HPDE6-E6E7 (cell line): Measurements from ENCODE around the gene C11orf54.

Source experiments
- DNase-seq: peaks from one replicate; pipeline ENCODE4 v3.0.0; 2011; ENCODE audit warnings: missing footprints; ENCODE audit errors: extremely low spot score

C11orf54 gene

GRCh38 chr11:93741094-93741881 lies at the start of gene C11orf54, which contains the start of gene TAF1D:
C11orf54 (plus strand) TSS chr11:93741672; CDS start chr11:93747394, 5,722 bp downstream.
TAF1D (minus strand) TSS chr11:93741495; CDS start chr11:93739304, 2,191 bp downstream.
- peak; percentile 82 for DNase-seq

DNA sequence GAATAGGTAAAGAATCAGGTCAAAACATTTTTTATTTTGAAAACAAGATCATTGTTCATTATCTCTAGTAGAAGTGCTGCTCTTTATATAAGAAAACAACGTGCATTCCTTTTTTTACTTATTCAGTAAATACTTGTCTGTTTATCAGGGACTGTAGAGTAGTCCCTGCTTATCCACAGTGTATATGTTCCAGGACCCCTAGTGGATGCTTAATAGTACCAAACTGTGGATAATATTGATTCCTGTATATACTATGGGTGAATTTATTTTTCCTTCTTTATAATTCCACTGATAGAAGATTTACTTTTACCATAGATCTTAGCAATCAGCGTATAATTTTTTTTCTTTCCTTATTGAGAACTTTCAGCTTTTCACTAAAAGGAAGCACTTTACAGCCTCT lies 47.4 kb upstream of the C11orf54 start:
- no peak for DNase-seq

DNA sequence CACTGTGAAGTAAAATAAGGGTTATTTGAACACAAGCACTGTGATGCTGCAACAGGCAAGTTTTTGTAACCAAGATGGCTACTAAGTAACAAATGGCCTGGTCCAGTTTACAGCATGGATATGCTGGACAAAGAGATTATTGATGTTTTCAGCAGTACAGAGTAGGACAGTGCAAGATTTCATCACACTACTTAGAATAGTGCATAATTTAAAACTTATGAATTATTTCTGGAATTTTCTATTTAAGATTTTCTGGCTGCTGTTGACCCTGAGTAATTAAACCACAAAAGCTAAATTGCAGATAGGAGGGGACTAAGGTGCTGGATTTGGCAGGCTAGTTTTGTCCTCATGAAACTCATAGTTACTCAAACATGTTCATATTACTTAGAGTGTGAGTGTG lies 46.9 kb upstream of the C11orf54 start:
- DNase-seq = no peak

DNA sequence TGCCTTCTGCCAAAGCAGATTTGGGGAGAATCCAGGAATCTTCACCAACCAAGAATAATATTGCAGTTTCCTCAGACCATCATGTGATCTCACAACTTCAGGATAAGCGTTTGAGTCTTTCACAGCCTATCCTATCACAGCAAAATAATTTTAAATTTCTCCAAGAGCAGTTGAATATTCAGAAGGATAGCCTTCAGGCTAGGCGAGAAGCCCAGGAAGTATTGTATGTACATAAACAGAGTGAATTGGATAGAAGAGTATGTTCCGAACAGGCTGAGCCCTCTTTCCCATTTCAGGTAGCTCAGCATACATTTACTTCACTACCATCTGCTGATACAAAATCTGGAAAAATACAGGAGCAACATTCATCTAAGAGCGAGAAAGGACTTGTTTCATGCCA lies 43.9 kb upstream of the C11orf54 start:
- DNase-seq = no peak

- no peak for DNase-seq
Measured at GRCh38 chr11:93700830-93701229, 40.6 kb upstream of the C11orf54 start.

DNA sequence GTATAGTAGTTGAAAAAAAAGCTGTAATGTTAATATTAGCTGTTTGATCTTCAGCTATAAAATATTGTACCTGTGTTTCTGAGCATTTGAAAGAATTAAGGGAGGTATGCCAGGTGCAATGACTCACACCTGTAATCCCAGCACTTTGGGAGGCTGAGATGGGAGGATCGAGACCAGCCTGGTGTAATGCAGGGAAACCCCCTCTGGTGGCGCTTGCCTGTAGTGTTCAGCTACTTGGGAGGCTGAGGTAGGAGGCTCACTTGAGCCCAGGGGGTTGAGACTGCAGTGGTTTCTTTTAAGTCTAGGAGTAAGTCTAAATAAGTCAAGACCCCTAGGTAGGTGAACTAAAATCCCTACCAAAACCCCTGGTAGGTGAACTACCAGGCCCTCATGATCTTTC lies 37.2 kb upstream of the C11orf54 start:
- no peak for DNase-seq

GRCh38 chr11:93710239-93710638 lies 31.2 kb upstream of the C11orf54 start:
- DNase-seq = no peak

DNA sequence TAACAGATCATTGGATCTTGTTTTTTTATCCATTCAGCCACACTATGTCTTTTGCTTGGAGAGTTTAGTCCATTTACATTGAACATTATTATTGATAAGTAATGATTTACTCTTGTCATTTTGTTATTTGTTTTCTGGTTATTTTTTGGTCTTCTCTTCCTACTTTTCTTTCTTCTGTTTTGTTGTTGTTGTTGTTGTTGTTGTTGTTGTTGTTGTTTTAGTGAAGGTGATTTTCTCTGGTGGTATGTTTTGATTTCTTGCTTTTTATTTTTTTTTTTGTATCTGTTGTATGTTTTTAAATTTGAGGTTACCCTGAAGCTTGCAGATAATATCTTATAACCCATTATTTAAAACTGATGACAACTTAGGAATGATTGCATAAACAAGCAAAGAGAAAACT lies 28.8 kb upstream of the C11orf54 start:
- no peak for DNase-seq

- DNase-seq = no peak
Measured at GRCh38 chr11:93715797-93716396, 25.6 kb upstream of the C11orf54 start.

DNA sequence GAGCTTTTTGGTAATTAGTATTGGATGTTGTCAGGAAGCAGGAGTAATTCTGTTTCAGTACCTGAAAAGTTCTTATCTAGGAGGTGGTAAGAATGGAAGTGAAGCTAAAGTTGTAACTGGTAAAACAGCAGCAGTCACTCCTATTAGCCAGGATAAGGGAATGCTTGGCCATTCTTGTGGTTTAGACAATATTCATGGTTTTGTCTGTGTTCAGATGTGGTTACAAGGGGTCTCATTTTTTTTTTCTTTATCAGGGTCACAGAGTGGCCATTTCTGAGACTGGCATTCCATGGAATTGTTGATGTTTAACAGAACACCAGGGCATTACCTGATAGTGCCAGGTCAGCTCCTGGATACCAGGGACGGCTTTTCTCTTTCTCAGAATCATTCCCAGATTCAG lies 24.0 kb upstream of the C11orf54 start:
- DNase-seq = no peak

- no peak for DNase-seq
Measured at GRCh38 chr11:93718057-93718563, 23.4 kb upstream of the C11orf54 start.

GRCh38 chr11:93719310-93719709 lies 22.2 kb upstream of the C11orf54 start:
- DNase-seq = no peak

DNA sequence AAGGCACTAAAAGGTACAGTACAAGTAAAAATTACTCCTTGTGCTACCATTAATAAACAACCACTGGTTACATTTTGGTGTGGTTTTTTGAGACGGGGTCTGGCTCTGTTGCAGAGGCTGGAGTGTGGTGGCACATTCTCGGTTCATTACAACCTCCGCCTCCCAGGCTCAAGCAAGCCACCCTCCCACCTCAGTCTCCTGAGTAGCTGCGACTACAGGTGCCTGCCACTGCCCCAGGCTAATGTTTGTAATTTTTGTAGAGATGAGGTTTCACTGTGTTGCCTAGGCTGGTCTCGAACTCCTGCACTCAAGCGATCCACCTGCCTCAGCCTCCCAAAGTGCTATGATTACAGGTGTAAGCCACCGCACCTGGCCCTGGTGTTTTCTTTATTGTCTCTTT lies 20.9 kb upstream of the C11orf54 start:
- DNase-seq = no peak

- DNase-seq = no peak
Measured at GRCh38 chr11:93724089-93724488, 17.4 kb upstream of the C11orf54 start.

GRCh38 chr11:93727985-93728791 lies 13.3 kb upstream of the C11orf54 start:
- no peak for DNase-seq

GRCh38 chr11:93728792-93729128 lies 12.7 kb upstream of the C11orf54 start:
- no peak for DNase-seq

DNA sequence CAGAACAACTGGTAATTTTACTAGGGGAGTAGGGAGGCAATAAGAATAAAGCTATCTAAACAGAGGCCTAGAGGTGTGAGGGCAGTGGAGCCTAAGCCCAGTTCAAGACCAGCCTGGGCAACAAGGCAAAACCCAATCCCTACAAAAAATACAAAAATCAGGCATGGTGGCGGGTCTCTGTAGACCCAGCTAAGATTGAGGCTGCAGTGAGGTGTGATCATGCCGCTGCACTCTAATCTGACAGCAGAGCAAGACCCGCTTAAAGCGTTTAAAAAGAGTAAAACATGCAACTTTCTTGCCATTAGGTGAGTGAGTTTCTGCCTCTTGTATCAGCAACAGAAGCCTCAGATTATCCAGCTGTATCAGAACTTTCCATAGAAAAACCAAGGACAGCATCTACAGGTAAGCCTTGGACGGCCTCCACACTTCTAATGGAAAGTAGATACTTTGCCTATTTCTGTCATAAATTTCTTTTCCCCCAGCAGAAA lies 12.3 kb upstream of the C11orf54 start:
- no peak for DNase-seq

GRCh38 chr11:93730108-93731107 lies 11.1 kb upstream of the C11orf54 start:
- DNase-seq = no peak

GRCh38 chr11:93732237-93732892 lies 9.1 kb upstream of the C11orf54 start:
- DNase-seq = no peak

- no peak for DNase-seq
Measured at GRCh38 chr11:93733474-93733873, 8.0 kb upstream of the C11orf54 start.
